ENCODE data around the gene DYSF. TPM values are rescaled to one million over a fixed set of nuclear protein-coding genes. Genes with fewer than 3 reads are reported as not detected.

DYSF gene
- polyA plus RNA-seq, 1 donor from 2014 or later, result 0.04 TPM

DNA sequence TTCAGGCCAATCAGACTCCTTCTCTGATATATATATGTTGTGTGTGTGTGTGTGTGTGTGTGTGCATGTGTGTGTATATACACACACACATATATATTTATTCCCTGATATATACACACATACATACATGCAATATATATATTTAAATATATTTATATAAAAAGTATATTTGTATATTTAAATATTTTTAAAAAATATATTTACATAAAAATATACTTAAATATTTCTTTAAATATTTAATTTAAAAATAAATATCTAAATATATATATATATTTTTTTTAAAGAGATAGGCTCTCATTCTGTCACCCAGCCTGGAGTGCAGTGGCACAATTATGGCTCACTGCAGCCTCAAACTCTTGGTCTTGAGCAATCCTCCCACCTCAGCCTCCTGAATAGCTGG lies 281.3 kb downstream of the DYSF start:
- Histone ChIP-seq H3K79me2 (replicated peaks; ENCODE audit: insufficient read depth, low read length) (no peaks in the 10 kb centered on the region), H3K4me2 (ENCODE audit: low read length) (no peak overlapping the region), H2AFZ (ENCODE audit: low read depth, low read length) (no peak overlapping the region), H4K20me1 (ENCODE audit: insufficient read depth) (no peaks in the 10 kb centered on the region), H3F3A (ENCODE audit: insufficient read depth, low read length, poor library complexity, severe bottlenecking) (no peaks in the 10 kb centered on the region), H3K9ac (ENCODE audit: low read length) (no peak overlapping the region), H3K27ac (ENCODE audit: low read length) (no peak overlapping the region), H3K27me3 (ENCODE audit: insufficient read depth, low read depth, low read length) (no peaks in the 10 kb centered on the region), H3K36me3 (ENCODE audit: insufficient read depth, low read length) (no peaks in the 10 kb centered on the region), H3K9me2 (ENCODE audit: insufficient read depth, low read length) (no peaks in the 10 kb centered on the region), H3K9me3 (ENCODE audit: low read length) (no peaks in the 10 kb centered on the region), H3K4me3 (ENCODE audit: low read length) (no peak overlapping the region)
- no peak for TF ChIP-seq EP300 (conservative IDR thresholded peaks at IDR 0.05; ENCODE audit: poor library complexity, severe bottlenecking)
- TF ChIP-seq POLR2AphosphoS5 (IDR thresholded peaks at IDR 0.05), result no peak
- no peak for TF ChIP-seq SMC3 (conservative IDR thresholded peaks at IDR 0.05; ENCODE audit: poor library complexity)
- TF ChIP-seq, protein P1, sequence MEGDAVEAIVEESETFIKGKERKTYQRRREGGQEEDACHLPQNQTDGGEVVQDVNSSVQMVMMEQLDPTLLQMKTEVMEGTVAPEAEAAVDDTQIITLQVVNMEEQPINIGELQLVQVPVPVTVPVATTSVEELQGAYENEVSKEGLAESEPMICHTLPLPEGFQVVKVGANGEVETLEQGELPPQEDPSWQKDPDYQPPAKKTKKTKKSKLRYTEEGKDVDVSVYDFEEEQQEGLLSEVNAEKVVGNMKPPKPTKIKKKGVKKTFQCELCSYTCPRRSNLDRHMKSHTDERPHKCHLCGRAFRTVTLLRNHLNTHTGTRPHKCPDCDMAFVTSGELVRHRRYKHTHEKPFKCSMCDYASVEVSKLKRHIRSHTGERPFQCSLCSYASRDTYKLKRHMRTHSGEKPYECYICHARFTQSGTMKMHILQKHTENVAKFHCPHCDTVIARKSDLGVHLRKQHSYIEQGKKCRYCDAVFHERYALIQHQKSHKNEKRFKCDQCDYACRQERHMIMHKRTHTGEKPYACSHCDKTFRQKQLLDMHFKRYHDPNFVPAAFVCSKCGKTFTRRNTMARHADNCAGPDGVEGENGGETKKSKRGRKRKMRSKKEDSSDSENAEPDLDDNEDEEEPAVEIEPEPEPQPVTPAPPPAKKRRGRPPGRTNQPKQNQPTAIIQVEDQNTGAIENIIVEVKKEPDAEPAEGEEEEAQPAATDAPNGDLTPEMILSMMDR (IDR thresholded peaks at IDR 0.05; ENCODE audit: poor library complexity, severe bottlenecking), result no peak
- no peak for TF ChIP-seq TAF1 (IDR thresholded peaks at IDR 0.05; ENCODE audit: low read depth)
- TF ChIP-seq RAD21 (conservative IDR thresholded peaks at IDR 0.05), result no peak

DNA sequence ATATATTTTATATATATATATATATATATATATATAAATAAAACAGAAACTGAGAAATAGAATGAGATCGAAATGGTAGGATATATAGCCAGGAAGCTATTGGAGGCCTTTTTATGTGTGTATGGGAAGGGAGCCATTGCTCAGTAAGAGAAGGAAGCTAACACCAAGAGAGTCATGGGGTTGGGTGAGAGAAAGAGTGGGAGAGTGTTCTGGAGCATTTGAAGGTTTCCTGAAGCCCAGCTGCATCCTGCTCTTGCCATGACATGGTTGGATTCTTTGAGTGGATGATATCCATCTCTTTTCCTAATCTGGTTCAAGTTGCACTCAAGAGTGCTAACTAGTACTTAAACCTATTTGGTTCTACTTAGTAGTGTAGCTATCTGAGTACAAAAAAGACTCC lies 282.3 kb downstream of the DYSF start:
- no peaks in the 10 kb centered on the region for H3K9me2 ChIP-seq (ENCODE audit: insufficient read depth, low read length)
- H3K36me3 ChIP-seq (ENCODE audit: insufficient read depth, low read length), result no peaks in the 10 kb centered on the region
- no peaks in the 10 kb centered on the region for H3K27me3 ChIP-seq (ENCODE audit: insufficient read depth, low read depth, low read length)

More for the DNA sequence above, 282.3 kb downstream of the DYSF start:
- H3K79me2 ChIP-seq (replicated peaks; ENCODE audit: insufficient read depth, low read length), result no peaks in the 10 kb centered on the region
- H4K20me1 ChIP-seq (ENCODE audit: insufficient read depth), result no peaks in the 10 kb centered on the region
- no peak overlapping the region for H2AFZ ChIP-seq (ENCODE audit: low read depth, low read length)
- no peak overlapping the region for H3K27ac ChIP-seq (ENCODE audit: low read length)
- H3K9me3 ChIP-seq (ENCODE audit: low read length), result no peaks in the 10 kb centered on the region
- TF ChIP-seq TAF1 (IDR thresholded peaks at IDR 0.05; ENCODE audit: low read depth) (no peak), SMC3 (conservative IDR thresholded peaks at IDR 0.05; ENCODE audit: poor library complexity) (no peak), MXI1 (conservative IDR thresholded peaks at IDR 0.05; ENCODE audit: poor library complexity, severe bottlenecking) (no peak), POLR2AphosphoS5 (IDR thresholded peaks at IDR 0.05) (no peak), EZH2 (IDR thresholded peaks at IDR 0.05; ENCODE audit: borderline replicate concordance, insufficient read depth, low read length, poor library complexity, severe bottlenecking) (no peak), RAD21 (conservative IDR thresholded peaks at IDR 0.05) (no peak), EP300 (conservative IDR thresholded peaks at IDR 0.05; ENCODE audit: poor library complexity, severe bottlenecking) (no peak)
- TF ChIP-seq, protein P1 (IDR thresholded peaks at IDR 0.05; ENCODE audit: poor library complexity, severe bottlenecking), result no peak
- TF ChIP-seq, protein P2, sequence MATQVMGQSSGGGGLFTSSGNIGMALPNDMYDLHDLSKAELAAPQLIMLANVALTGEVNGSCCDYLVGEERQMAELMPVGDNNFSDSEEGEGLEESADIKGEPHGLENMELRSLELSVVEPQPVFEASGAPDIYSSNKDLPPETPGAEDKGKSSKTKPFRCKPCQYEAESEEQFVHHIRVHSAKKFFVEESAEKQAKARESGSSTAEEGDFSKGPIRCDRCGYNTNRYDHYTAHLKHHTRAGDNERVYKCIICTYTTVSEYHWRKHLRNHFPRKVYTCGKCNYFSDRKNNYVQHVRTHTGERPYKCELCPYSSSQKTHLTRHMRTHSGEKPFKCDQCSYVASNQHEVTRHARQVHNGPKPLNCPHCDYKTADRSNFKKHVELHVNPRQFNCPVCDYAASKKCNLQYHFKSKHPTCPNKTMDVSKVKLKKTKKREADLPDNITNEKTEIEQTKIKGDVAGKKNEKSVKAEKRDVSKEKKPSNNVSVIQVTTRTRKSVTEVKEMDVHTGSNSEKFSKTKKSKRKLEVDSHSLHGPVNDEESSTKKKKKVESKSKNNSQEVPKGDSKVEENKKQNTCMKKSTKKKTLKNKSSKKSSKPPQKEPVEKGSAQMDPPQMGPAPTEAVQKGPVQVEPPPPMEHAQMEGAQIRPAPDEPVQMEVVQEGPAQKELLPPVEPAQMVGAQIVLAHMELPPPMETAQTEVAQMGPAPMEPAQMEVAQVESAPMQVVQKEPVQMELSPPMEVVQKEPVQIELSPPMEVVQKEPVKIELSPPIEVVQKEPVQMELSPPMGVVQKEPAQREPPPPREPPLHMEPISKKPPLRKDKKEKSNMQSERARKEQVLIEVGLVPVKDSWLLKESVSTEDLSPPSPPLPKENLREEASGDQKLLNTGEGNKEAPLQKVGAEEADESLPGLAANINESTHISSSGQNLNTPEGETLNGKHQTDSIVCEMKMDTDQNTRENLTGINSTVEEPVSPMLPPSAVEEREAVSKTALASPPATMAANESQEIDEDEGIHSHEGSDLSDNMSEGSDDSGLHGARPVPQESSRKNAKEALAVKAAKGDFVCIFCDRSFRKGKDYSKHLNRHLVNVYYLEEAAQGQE (IDR thresholded peaks at IDR 0.05; ENCODE audit: borderline replicate concordance), result no peak
- H3K9ac ChIP-seq (ENCODE audit: low read length), result no peak overlapping the region
- no peaks in the 10 kb centered on the region for H3F3A ChIP-seq (ENCODE audit: insufficient read depth, low read length, poor library complexity, severe bottlenecking)
- no peak overlapping the region for H3K4me2 ChIP-seq (ENCODE audit: low read length)
- H3K4me3 ChIP-seq (ENCODE audit: low read length), result no peak overlapping the region

Other genes with a start within 250 kb of the DYSF start
- gene PAIP2B, start 226.5 kb upstream of the DYSF start, polyA plus RNA-seq, result 13.3 and 14.4 TPM in 2 replicates
- gene ZNF638, start 121.8 kb upstream of the DYSF start, polyA plus RNA-seq, result 296 and 308 TPM in 2 replicates

Measured in neural cell (in vitro differentiated cells).